HL-60/S4 treated with phorbol 12-myristate 13-acetate at 8.2 ng/mL for 4 days and 3 days (cell line): ENCODE data around the gene DCP2.

Source experiments
- in situ Hi-C: fragments of 300-500 bp; cut with MboI; formaldehyde crosslinking; loops from 2 replicates; pipeline ENCODE4 v1.15.0; 2022; ENCODE audit warnings: low sequenced_read_pairs

The DCP2 gene

GRCh38 chr5:112965733-112966306 is 10.8 kb upstream of the DCP2 start:
- in situ Hi-C loops, result no loop called here

- in situ Hi-C loops, result no loop called here
Observed at GRCh38 chr5:112967520-112968083, 9.0 kb upstream of the DCP2 start.

GRCh38 chr5:112968411-112969106 is 8.0 kb upstream of the DCP2 start:
- in situ Hi-C loops, result no loop called here

GRCh38 chr5:112971276-112971675 is 5.3 kb upstream of the DCP2 start:
- in situ Hi-C loops, result no loop called here

GRCh38 chr5:112973036-112973435 is 3.6 kb upstream of the DCP2 start:
- in situ Hi-C loops, result no loop called here

GRCh38 chr5:112973904-112974303 is 2.7 kb upstream of the DCP2 start:
- in situ Hi-C loops, result no loop called here

GRCh38 chr5:112974901-112975300 is 1.7 kb upstream of the DCP2 start:
- in situ Hi-C loops, result no loop called here

- in situ Hi-C loops, result no loop called here
Observed at GRCh38 chr5:112975721-112976431, 722 bp upstream of the DCP2 start.

- in situ Hi-C loops, result no loop called here
Observed at GRCh38 chr5:112977440-112977861, 853 bp downstream of the DCP2 start.

GRCh38 chr5:112978836-112979235 is 2.2 kb downstream of the DCP2 start:
- in situ Hi-C loops, result no loop called here

- in situ Hi-C loops, result no loop called here
Observed at GRCh38 chr5:112979723-112980122, 3.1 kb downstream of the DCP2 start.

GRCh38 chr5:112983363-112983762 is 6.8 kb downstream of the DCP2 start:
- in situ Hi-C loops, result no loop called here

- in situ Hi-C loops, result no loop called here
Observed at GRCh38 chr5:112986224-112986623, 9.6 kb downstream of the DCP2 start.

GRCh38 chr5:112995764-112996618 is 19.4 kb downstream of the DCP2 start:
- in situ Hi-C loops, result no loop called here

GRCh38 chr5:112996830-112997374 is 20.3 kb downstream of the DCP2 start:
- in situ Hi-C loops, result no loop called here

- in situ Hi-C loops, result no loop called here
Observed at GRCh38 chr5:112998296-112998695, 21.7 kb downstream of the DCP2 start.

- in situ Hi-C loops, result no loop called here
Observed at GRCh38 chr5:113000466-113000865, 23.9 kb downstream of the DCP2 start.

- in situ Hi-C loops, result no loop called here
Observed at GRCh38 chr5:113002423-113002822, 25.8 kb downstream of the DCP2 start.

GRCh38 chr5:113003763-113004162 is 27.2 kb downstream of the DCP2 start:
- in situ Hi-C loops, result no loop called here

- in situ Hi-C loops, result no loop called here
Observed at GRCh38 chr5:113005454-113005853, 28.9 kb downstream of the DCP2 start.
